ENCODE data around the gene ME3.
A peak's percentile ranks its signal among the peaks of the same experiment; 100 is the strongest.

Gene ME3

GRCh38 chr11:86641537-86642261 lies 30.7 kb downstream of the ME3 start:
- no peak for TF ChIP-seq YY1 (IDR thresholded peaks at IDR 0.05; ENCODE audit: insufficient read depth, insufficient read length)
- no peak for TF ChIP-seq ZNF274 (IDR thresholded peaks at IDR 0.05; ENCODE audit: low read depth, low read length)
- TF ChIP-seq SUZ12 (IDR thresholded peaks at IDR 0.05; ENCODE audit: extremely low read depth, insufficient read depth, insufficient read length), result no peak
- no peaks in the 10 kb centered on the region for H3K9me3 ChIP-seq (ENCODE audit: insufficient read depth, low read length)

GRCh38 chr11:86639137-86639536 lies 33.3 kb downstream of the ME3 start:
- H3K27me3 ChIP-seq (ENCODE audit: insufficient read depth, insufficient read length), result no peaks in the 10 kb centered on the region
- no peak overlapping the region for H3K4me3 ChIP-seq (ENCODE audit: insufficient read length, low read depth)
- H3K36me3 ChIP-seq (ENCODE audit: insufficient read depth, insufficient read length, low read length), result no peaks in the 10 kb centered on the region
- no peak for DNase-seq (ENCODE audit: low read depth, low spot score)
- no peaks in the 10 kb centered on the region for H3K4me1 ChIP-seq (ENCODE audit: insufficient read depth, insufficient read length)
- TF ChIP-seq SUZ12 (IDR thresholded peaks at IDR 0.05; ENCODE audit: extremely low read depth, insufficient read depth, insufficient read length), result no peak
- no peak for TF ChIP-seq YY1 (IDR thresholded peaks at IDR 0.05; ENCODE audit: insufficient read depth, insufficient read length)
- no peak for TF ChIP-seq ZNF274 (IDR thresholded peaks at IDR 0.05; ENCODE audit: low read depth, low read length)
- H3K9ac ChIP-seq (ENCODE audit: insufficient read length, low read depth), result no peak overlapping the region
- no peaks in the 10 kb centered on the region for H3K9me3 ChIP-seq (ENCODE audit: insufficient read depth, low read length)

More at GRCh38 chr11:86641537-86642261, 30.7 kb downstream of the ME3 start:
- no peaks in the 10 kb centered on the region for H3K27me3 ChIP-seq (ENCODE audit: insufficient read depth, insufficient read length)
- H3K4me1 ChIP-seq (ENCODE audit: insufficient read depth, insufficient read length), result no peaks in the 10 kb centered on the region
- no peak overlapping the region for H3K4me3 ChIP-seq (ENCODE audit: insufficient read length, low read depth)
- H3K9ac ChIP-seq (ENCODE audit: insufficient read length, low read depth), result no peak overlapping the region
- no peaks in the 10 kb centered on the region for H3K36me3 ChIP-seq (ENCODE audit: insufficient read depth, insufficient read length, low read length)
- no peak for DNase-seq (ENCODE audit: low read depth, low spot score)

GRCh38 chr11:86638673-86639072 lies 33.7 kb downstream of the ME3 start:
- H3K9me3 ChIP-seq (ENCODE audit: insufficient read depth, low read length), result no peaks in the 10 kb centered on the region
- TF ChIP-seq SUZ12 (IDR thresholded peaks at IDR 0.05; ENCODE audit: extremely low read depth, insufficient read depth, insufficient read length), result no peak
- no peak for TF ChIP-seq ZNF274 (IDR thresholded peaks at IDR 0.05; ENCODE audit: low read depth, low read length)
- TF ChIP-seq YY1 (IDR thresholded peaks at IDR 0.05; ENCODE audit: insufficient read depth, insufficient read length), result no peak
- no peaks in the 10 kb centered on the region for H3K4me1 ChIP-seq (ENCODE audit: insufficient read depth, insufficient read length)
- H3K27me3 ChIP-seq (ENCODE audit: insufficient read depth, insufficient read length), result no peaks in the 10 kb centered on the region
- no peaks in the 10 kb centered on the region for H3K36me3 ChIP-seq (ENCODE audit: insufficient read depth, insufficient read length, low read length)
- no peak overlapping the region for H3K9ac ChIP-seq (ENCODE audit: insufficient read length, low read depth)
- no peak for DNase-seq (ENCODE audit: low read depth, low spot score)
- no peak overlapping the region for H3K4me3 ChIP-seq (ENCODE audit: insufficient read length, low read depth)

- Histone ChIP-seq H3K4me1 (ENCODE audit: insufficient read depth, insufficient read length) (no peaks in the 10 kb centered on the region), H3K9ac (ENCODE audit: insufficient read length, low read depth) (no peak overlapping the region), H3K9me3 (ENCODE audit: insufficient read depth, low read length) (no peaks in the 10 kb centered on the region), H3K4me3 (ENCODE audit: insufficient read length, low read depth) (no peak overlapping the region), H3K36me3 (ENCODE audit: insufficient read depth, insufficient read length, low read length) (no peaks in the 10 kb centered on the region), H3K27me3 (ENCODE audit: insufficient read depth, insufficient read length) (no peaks in the 10 kb centered on the region)
- DNase-seq (ENCODE audit: low read depth, low spot score), result no peak
- TF ChIP-seq ZNF274 (IDR thresholded peaks at IDR 0.05; ENCODE audit: low read depth, low read length) (no peak), YY1 (IDR thresholded peaks at IDR 0.05; ENCODE audit: insufficient read depth, insufficient read length) (no peak), SUZ12 (IDR thresholded peaks at IDR 0.05; ENCODE audit: extremely low read depth, insufficient read depth, insufficient read length) (no peak)
These were observed 34.4 kb downstream of the ME3 start for GRCh38 chr11:86637988-86638387.

GRCh38 chr11:86636275-86636674 lies 36.1 kb downstream of the ME3 start:
- no peaks in the 10 kb centered on the region for H3K9me3 ChIP-seq (ENCODE audit: insufficient read depth, low read length)
- no peak overlapping the region for H3K9ac ChIP-seq (ENCODE audit: insufficient read length, low read depth)
- no peaks in the 10 kb centered on the region for H3K4me1 ChIP-seq (ENCODE audit: insufficient read depth, insufficient read length)
- no peak for DNase-seq (ENCODE audit: low read depth, low spot score)
- TF ChIP-seq SUZ12 (IDR thresholded peaks at IDR 0.05; ENCODE audit: extremely low read depth, insufficient read depth, insufficient read length), result no peak
- no peak for TF ChIP-seq ZNF274 (IDR thresholded peaks at IDR 0.05; ENCODE audit: low read depth, low read length)
- TF ChIP-seq YY1 (IDR thresholded peaks at IDR 0.05; ENCODE audit: insufficient read depth, insufficient read length), result no peak
- no peaks in the 10 kb centered on the region for H3K36me3 ChIP-seq (ENCODE audit: insufficient read depth, insufficient read length, low read length)
- no peak overlapping the region for H3K4me3 ChIP-seq (ENCODE audit: insufficient read length, low read depth)
- H3K27me3 ChIP-seq (ENCODE audit: insufficient read depth, insufficient read length), result no peaks in the 10 kb centered on the region

- Histone ChIP-seq H3K4me1 (ENCODE audit: insufficient read depth, insufficient read length) (no peaks in the 10 kb centered on the region), H3K4me3 (ENCODE audit: insufficient read length, low read depth) (no peak overlapping the region), H3K9ac (ENCODE audit: insufficient read length, low read depth) (no peak overlapping the region), H3K9me3 (ENCODE audit: insufficient read depth, low read length) (no peaks in the 10 kb centered on the region), H3K27me3 (ENCODE audit: insufficient read depth, insufficient read length) (no peaks in the 10 kb centered on the region), H3K36me3 (ENCODE audit: insufficient read depth, insufficient read length, low read length) (no peaks in the 10 kb centered on the region)
- DNase-seq (ENCODE audit: low read depth, low spot score), result peak; percentile 22
- TF ChIP-seq SUZ12 (IDR thresholded peaks at IDR 0.05; ENCODE audit: extremely low read depth, insufficient read depth, insufficient read length), result no peak
These were observed 39.7 kb downstream of the ME3 start for GRCh38 chr11:86632499-86633269.

- DNase-seq (ENCODE audit: low read depth, low spot score), result no peak
- H3K27me3 ChIP-seq (ENCODE audit: insufficient read depth, insufficient read length), result no peaks in the 10 kb centered on the region
- H3K9ac ChIP-seq (ENCODE audit: insufficient read length, low read depth), result no peak overlapping the region
- H3K9me3 ChIP-seq (ENCODE audit: insufficient read depth, low read length), result no peaks in the 10 kb centered on the region
- H3K4me3 ChIP-seq (ENCODE audit: insufficient read length, low read depth), result no peak overlapping the region
- no peaks in the 10 kb centered on the region for H3K36me3 ChIP-seq (ENCODE audit: insufficient read depth, insufficient read length, low read length)
- no peak for TF ChIP-seq SUZ12 (IDR thresholded peaks at IDR 0.05; ENCODE audit: extremely low read depth, insufficient read depth, insufficient read length)
- TF ChIP-seq YY1 (IDR thresholded peaks at IDR 0.05; ENCODE audit: insufficient read depth, insufficient read length), result no peak
- TF ChIP-seq ZNF274 (IDR thresholded peaks at IDR 0.05; ENCODE audit: low read depth, low read length), result no peak
- H3K4me1 ChIP-seq (ENCODE audit: insufficient read depth, insufficient read length), result no peaks in the 10 kb centered on the region
These were observed 42.0 kb downstream of the ME3 start for GRCh38 chr11:86630229-86630981.
